GM18907 (cell line): Measurements from ENCODE around the gene WDR47.

ENCODE experiments used
- ATAC-seq: cut with Tn5 transposase; IDR thresholded peaks from one replicate; pipeline ENCODE4 v1.9.1; 2021; ENCODE audit warnings: mild to moderate bottlenecking, moderate library complexity; ENCODE audit not compliant: unreplicated experiment

The WDR47 gene

DNA sequence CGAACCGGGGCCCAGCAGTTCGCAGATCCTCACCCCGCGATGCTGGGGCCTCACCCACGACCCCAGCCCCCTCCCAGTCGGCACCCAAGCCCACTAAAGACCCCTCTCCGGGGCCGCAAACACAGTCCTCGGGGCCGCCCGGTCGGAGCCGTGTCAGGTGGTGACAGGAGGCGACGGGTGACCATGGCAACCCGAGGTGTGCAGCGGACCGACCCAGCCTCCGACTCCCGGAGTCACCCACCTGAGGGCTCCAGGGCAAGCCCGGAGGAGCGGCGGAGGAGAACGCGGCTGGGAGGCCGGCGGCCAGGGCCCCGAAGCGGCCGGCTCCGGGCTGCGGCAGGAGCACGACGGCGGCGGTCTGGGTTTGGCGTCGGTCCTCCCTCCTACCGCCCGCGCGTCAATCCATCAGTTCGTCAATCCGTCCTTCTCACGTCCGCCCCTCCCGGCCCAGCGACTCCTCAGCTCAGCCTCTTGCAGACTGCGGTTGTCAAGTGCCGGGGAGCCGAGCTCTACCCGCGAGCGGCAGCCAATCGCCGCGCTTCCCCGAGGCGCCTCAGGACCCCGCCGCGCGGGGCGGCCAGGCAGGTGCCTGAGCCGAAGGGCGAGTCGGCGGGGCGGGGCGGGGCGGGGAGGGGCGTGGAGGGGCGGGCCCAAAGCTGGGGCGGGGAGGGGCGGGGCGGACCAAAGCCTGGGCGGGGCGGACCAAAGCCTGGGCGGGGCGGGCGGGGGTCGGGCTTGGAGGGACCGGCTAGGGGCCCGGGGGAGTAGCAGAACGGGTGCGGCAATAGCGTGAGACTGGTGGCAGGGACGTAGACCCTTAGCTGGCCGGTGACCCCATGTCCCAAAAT, at the start of gene WDR47:
Gene WDR47 (minus strand): TSS at position 482 of the 848 bp plus-strand sequence. CDS start 18,590 bp downstream, outside the sequence.
- ATAC-seq: peak; percentile 96

DNA sequence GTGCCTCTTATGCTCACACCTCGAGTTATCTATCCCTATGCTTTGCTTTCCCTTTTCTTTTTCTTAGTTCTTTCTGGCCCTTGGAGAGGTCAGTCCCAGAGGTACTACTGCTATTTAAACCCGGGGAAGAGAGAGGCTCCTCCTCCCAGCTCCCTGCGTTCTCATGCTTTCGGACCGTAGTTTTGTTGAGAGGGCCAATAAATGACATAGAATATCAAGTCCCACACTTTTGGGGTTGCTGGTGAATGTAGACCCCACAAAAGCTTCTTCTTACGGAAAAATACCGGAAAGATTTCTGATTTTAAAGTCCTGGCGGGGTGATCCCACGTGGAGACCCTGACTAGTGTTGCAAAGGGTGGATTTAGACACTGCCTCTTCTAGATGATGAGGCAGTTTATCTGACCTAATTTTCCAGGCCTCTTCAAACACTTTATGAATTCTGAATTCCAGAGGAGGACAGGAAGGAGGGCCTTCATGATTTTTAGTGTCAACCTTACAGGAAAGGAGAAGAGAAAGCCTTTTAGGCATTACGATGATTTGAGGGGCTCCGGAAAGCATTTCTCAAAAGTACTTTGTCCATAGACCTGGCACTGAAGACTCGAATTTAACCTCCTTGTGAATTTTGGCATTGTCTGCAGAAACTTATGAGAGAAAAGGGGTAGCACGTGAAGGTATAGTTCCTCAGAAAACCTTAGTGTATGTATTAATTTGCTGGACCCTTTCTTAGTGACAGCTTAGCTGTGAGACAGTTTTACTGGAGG, 49.4 kb upstream of the WDR47 start:
- ATAC-seq: peak; percentile 52

DNA sequence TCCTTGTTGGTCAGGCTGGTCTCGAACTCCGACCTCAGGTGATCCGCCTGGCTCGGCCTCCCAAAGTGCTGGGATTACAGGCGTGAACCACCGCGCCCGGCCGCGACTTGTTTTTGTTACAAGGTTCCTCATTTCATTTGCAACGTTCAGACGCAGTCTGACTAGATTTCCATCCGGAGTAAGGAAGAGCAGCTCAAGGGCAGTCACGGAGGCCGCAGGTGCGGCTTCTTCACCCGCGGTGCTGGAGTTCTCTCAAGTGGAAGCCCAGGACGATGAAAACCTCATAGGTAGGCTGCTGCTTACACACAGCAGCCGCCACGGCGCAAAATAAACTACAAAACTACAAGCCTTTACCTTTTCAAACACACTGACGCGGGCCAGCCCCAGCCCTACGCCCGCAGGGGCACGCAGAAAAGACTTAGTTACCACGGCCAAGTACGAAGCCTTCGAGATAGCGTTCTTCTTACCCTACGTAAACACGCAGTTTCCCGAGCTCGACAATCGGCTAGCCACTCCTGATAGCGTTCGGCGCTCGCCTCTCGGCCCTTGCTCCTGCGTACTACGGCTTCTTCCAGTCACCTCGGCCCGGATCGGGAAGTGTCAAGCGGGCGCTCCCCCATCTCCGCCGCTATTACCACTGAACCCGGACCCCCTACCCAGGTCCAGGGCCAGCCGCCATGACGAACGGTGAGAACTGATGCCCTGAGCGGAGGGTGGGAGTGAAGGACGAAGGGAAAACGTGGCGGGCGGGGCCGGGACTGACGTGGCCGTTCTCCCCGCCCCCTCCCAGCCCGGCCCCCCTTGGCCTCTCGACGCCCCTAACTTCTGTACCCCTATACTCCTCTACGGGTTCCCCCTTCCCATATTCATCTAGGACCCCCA, 48.5 kb upstream of the WDR47 start, which contains the start of gene TMEM167B:
Gene TMEM167B (plus strand): TSS at position 569 of the 882 bp plus-strand sequence. CDS start 109 bp downstream, at position 678.
- ATAC-seq: peak; percentile 92

DNA sequence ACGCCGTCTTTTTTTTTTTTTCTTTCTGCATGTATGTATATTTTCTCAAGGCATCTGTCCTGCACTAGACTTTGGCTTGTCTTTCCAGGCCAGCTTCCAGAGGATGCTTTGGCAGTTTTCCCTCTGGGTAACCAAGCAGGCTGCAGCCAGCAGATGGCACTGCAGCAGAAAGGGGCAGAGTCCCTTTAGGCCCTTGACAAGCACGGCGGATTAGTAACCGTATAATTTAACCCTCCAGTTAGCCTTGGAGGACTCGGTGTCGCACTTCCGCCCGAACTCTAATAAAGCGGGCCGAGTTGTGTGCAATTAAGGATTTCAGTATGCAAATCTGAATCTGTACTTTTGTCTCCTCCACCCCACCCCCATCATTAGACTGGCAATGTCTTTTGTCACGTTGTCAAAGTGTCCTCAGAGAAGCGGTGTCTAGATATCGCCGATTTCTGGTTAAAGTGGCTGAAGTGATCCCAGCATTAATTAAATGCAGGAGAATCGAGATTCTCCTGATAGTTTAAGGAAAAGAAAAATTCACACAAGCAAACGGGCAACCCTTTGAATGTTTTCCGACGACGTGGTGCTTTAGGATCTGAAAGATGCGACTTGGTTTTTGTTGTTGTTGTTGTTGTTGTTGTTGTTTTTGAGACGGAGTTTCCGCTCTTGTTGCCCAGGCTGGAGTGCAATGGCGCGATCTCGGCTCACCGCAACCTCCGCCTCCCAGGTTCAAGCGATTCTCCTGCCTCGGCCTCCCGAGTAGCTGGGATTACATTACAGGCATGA, 47.5 kb upstream of the WDR47 start:
- ATAC-seq: no peak

DNA sequence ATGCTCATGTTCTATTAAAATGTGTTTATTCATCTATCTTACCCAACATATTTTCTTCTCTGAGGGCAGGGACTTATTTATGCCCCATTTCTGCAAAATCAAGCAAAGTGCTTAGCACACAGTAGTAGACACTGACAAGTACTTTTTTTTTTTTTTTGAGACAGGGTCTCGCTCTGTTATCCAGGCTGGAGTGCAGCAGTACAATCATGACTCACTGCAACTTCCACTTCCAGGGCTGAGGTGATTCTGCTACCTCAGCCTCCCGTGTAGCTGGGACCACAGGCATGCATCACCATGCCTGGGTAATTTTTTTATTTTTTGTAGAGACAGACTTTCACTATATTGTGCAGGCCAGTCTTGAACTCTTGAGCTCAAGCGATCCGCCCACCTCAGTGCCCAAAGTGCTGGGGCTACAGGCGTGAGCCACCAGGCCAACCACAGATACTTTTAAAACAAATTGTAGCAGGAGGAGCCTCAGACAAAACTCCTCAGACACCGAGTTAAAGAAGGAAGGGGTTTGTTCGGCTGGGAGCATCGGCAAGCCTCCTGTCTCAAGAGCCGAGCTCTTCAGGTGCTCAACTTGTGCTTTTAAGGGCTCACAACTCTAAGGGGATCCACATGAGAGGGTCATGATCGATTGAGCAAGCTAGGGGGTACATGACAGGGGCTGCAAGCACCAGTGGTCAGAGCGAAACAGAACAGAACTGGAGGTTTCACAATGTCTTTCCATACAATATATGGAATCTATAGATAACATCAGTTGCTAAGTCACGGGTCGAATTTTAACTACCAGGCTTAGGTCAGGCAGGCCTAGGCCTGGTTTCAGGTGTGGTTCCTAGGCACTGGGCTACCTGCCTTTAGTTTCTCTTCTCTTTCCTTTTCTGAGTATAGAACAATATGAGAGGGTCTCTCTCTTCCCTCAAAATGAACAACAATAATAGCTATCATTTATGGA, 42.9 kb upstream of the WDR47 start:
- ATAC-seq: no peak

DNA sequence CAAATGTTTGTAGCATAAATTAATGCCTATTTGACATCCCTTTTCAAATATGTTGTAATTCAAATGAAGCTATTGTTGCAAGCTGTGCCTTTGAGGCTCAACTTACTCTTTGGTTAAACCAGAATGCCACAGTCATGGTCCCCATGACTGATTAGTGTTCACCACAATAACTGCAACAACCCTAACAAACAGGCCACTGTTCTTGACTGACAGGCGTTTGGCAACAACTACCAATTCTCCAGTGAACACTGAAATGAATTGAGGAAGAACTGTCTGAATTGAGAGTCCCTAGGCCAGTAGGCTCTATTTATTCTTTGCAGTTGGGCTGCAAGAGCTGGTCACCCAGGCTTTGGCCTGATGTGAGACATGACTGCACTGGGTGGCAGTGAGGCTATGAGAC, 42.0 kb upstream of the WDR47 start:
- no peak for ATAC-seq

DNA sequence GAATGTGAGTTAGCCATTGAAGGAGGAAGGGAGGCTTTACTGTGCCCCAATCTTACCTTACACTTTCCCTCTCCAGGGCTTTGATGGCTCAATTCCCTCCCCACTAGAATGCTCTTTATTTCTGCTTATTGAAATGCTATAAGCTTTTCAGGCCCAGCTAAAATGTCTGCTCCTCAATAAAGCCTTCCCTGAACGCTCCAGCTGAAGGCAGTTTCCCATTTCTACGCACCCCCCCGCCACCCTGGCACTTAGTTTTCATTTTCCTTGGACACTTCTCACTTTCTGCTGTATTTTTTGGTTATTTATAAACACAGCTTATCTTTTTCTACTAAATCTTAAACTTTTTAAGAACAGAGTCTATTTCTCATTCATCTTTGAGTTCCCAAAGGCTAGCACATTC, 41.6 kb upstream of the WDR47 start:
- ATAC-seq: no peak

DNA sequence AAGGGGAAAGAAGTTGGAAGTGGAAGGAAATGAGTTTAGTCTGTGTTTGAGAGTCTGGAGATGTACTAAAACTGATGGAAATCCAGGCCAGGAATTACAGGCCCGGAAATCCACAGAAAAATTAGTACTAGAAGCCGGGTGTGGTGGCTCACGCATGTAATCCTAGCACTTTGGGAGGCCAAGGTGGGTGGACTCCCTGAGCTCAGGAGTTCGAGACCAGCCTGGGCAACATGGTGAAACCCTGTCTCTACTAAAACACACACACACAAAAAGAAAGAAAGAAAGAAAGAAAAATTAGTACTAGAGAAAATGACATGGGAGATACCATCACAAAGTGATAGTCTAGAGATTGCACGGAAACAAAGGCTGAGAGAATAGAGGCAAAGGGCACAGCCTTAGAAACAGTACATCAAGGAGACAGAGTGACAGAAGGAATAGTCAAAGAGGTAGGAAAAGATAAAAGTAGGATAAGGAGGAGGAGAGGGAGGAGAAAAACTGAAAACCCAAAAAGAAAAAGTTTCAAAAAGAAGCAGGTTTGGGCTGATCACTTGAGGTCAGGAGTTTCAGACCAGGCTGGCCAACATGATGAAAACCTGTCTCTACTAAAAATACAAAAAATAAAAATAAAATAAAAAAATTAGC, 38.7 kb upstream of the WDR47 start:
- ATAC-seq: no peak

DNA sequence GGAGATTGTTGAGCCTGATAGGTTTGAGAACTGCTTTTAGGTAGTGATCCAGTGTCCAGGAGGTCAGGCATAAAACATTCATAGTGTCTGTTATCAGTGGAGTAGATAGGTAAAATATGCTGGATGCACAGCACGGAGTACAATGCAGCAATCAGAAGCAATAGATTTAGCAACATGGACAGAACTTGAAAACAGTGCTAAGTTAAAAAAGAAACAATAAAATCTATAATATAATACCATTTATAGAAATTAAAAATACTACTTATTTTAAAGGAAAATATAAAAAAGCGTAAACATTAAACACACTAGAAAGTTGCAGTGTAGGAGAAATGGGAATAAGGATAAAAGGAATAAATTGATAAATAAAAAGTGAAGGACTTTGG, 37.3 kb upstream of the WDR47 start:
- no peak for ATAC-seq

DNA sequence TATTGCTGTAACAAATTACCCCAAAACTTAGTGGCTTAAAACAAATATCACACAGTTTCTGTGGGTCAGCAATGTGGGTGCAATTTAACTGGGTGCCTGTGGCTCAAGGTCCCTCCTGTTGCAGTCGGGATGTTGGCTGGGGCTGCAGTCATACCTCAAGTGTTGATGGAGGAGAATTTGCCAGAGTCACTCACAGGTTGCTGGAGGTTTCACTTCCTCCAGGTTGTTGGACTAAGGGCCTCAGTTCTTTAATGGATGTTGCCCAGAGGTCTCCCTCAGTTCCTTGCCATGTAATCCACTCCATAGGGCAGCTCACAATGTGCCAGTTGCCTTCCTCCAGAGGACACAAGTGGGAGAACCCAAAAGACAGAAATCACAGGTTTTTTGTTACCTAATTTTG, 36.4 kb upstream of the WDR47 start:
- ATAC-seq: no peak

DNA sequence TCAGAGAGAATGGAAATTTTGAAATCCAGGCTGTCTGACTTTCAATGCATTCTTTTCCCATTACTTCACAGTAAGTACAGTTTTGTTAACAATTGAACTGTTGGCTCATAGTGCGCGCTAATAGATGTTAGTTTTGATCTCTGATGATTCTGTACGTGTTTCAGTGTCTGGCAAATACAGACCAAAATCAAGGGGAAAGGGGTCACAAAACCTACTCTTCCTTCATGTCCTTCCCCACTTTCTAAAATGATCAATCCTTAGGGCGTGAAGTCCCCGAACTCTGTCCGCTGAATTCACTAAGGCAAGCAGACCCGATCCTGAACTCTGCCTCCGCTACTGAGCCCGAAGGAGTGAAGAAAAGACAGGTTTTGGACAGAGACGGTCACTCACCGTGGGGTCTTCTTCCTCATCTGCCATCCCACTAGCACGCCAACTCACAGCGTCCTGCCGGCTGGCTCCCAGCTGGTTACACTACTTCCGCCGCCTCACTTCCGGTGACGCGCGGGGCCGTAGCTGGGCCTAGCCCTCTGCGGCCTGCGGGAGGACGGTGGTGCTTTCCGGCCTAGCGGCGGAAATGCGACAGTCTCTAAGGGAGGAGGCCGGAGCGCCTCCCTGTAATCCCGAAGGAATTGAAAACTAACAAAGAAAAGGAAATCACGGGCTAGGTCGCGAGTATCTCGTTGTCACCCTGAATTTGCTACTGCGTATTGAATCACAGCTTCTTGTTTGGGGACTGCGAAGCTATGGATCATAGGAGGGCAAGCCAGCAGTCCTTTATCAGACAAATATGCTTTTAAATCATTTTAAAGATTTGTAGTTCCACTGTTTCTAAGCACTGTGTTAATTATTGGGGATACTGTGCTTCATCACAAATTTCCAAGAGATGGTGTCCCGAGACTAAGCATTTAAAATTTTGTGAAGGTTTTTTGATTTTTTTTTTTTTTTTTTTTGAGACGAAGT, 33.9 kb upstream of the WDR47 start, which contains the start of gene TAF13:
Gene TAF13 (minus strand): TSS at position 473 of the 960 bp plus-strand sequence. CDS start 56 bp downstream, at position 417.
- ATAC-seq: peak; percentile 97

DNA sequence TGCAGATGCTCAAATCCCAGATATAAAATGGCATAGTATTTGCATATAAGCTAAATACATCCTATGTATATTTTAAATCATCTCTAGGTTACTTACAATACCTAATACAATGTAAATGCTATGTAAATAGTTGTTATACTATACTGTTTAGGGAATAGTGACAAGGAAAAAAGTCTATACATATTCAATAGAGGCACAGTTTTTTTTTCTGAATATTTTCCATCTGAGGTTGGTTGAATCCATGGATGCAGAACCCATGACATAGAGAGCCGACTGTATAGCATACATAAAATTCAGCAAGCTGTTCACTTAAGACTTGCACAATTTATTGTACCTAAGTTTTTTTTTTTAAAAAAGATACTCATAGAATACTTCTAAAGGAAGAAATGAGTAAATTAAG, 27.4 kb upstream of the WDR47 start:
- no peak for ATAC-seq

DNA sequence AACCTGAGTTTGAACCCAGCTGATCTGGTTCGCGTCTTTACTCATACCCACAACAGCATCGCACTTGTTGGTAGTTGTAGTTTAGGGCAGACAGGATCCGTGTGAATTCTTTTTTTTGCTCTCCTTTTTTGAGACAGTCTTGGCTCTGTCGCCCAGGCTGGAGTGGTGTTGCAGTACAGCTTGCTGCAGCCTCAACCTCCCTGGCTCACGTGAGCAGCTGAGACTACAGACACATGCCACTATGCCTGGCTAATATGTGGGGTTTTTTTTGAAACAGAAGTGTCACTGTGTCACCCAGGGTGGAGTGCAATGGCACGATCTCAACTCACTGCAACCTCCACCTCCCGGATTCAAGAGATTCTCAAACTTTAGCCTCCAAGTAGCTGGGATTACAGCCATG, 26.0 kb upstream of the WDR47 start:
- no peak for ATAC-seq

DNA sequence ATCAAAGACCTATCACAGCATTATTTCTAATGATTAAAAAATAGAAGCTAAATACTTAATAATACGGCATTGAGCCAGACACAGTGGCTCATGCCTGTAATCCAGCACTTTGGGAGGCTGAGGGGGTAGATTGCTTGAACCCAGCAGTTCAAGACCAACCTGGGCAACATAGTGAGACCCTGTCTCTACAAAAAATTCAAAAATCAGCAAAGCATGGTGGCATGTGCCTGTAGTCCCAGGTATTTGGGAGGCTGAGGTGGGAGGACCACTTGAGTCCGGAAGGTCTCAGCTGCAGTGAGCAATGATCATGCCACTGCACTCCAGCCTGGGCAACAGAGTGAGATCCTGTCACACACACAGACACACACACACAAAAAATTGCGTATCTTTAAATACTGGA, 23.2 kb upstream of the WDR47 start:
- ATAC-seq: no peak

DNA sequence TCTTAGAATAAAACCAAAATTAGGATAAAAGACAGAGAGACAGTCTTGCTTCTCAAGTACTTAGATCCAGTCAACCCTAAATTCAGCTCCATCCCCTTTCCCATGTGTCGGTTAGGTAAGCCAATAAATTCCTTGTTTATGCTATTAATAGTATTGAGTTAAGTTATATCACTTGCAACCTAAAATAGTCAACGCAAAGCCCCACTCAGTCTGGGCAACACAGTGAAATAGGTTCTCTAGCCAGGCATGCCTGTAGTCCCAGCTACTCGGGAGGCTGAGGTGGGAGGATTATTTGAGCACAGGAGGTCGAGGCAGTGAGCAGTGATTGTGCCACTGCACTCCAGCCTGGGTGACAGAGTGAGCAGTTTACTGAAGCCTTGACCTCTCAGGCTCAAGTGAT, 19.3 kb upstream of the WDR47 start:
- no peak for ATAC-seq

DNA sequence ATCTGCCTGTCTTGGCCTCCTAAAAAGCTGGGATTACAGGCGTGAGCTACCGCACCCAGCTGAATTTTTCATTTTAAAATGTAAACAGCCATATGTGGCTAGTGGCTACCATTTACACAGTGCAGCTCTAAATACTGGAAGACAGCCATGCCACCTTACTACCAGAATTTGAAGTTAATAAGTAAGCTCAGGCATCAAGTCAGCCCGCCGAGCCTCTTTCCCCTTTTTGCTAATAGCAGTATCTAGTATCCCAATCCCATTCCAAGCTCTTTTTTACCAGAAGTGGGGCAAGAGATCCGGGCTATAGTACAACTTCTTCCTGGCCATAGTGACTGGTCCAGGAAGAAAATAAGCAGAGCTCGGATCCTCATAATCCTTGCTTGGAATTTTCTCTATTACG, 18.8 kb upstream of the WDR47 start:
- no peak for ATAC-seq

DNA sequence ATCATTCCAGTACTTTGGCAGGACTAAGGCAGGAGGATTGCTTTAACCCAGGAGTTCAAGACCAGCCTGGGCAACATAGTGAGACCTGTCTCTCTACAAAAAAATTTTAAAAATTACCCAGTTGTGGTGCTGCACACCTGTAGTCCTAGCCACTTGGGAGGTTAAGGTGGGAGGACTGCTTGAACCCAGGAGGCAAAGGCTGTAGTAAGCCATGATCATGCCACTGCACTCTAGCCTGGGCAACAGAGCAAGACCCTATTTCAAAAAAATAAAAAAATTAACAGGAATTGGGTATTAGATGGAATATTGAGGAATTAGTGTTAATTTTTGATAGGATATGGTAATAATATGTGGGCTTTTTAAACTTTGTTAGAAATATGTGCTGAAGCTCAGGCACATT, 17.1 kb upstream of the WDR47 start:
- no peak for ATAC-seq
